Measurements from ENCODE around the gene PPFIA3. TPM values are rescaled to one million over a fixed set of nuclear protein-coding genes. Genes with fewer than 3 reads are reported as not detected.

PPFIA3 gene
- total and polyA plus RNA-seq, 2 donors (not counting 1 experiment from before 2014, with no cell fraction given), result 2.1 to 3.4 TPM

- TF ChIP-seq EZH2 (IDR thresholded peaks at IDR 0.05; ENCODE audit: borderline replicate concordance, insufficient read depth, low read depth, low read length, poor library complexity, severe bottlenecking), result no peak
- TF ChIP-seq, protein P1, sequence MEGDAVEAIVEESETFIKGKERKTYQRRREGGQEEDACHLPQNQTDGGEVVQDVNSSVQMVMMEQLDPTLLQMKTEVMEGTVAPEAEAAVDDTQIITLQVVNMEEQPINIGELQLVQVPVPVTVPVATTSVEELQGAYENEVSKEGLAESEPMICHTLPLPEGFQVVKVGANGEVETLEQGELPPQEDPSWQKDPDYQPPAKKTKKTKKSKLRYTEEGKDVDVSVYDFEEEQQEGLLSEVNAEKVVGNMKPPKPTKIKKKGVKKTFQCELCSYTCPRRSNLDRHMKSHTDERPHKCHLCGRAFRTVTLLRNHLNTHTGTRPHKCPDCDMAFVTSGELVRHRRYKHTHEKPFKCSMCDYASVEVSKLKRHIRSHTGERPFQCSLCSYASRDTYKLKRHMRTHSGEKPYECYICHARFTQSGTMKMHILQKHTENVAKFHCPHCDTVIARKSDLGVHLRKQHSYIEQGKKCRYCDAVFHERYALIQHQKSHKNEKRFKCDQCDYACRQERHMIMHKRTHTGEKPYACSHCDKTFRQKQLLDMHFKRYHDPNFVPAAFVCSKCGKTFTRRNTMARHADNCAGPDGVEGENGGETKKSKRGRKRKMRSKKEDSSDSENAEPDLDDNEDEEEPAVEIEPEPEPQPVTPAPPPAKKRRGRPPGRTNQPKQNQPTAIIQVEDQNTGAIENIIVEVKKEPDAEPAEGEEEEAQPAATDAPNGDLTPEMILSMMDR (IDR thresholded peaks at IDR 0.05), result no peak
- Mint-ChIP-seq H3K4me1 (peaks cover 22% of the 10 kb centered on the region), H3K27ac (no peak overlapping the region), H3K4me3 (no peak overlapping the region), H3K9me3 (ENCODE audit: insufficient read depth) (no peaks in the 10 kb centered on the region), H3K27me3 (peaks cover 20% of the 10 kb centered on the region)
- no peak overlapping the region for H3K4me3 ChIP-seq (ENCODE audit: control extremely low read depth in 1 of 5, extremely low read depth in 1 of 5, insufficient read depth in 1 of 5, low read depth in 2 of 5, low read length in 4 of 5)
- H4K20me1 ChIP-seq (ENCODE audit: control insufficient read depth, insufficient read depth, low read length, poor library complexity, severe bottlenecking), result no peaks in the 10 kb centered on the region
- CTCF ChIA-PET, result interaction anchor here (1.2 to 1.6 kb wide), 3 partner anchors 16 to 33 kb away, joined by 3 to 6 read pairs (median 4); partner anchors contain the start of gene LIN7B
- no peak overlapping the region for H3K9ac ChIP-seq (ENCODE audit: low read length)
- intact Hi-C loops (cut with micrococcal nuclease), result no loop called here
- no peak overlapping the region for H2AFZ ChIP-seq (ENCODE audit: insufficient read depth, low read depth, low read length, poor library complexity, severe bottlenecking)
- no peaks in the 10 kb centered on the region for H3K36me3 ChIP-seq (replicated peaks in 1 of 2; ENCODE audit: control extremely low read depth in 1 of 2, control insufficient read depth in 1 of 2, extremely low read depth in 1 of 2, insufficient read depth in 2 of 2, low read length in 1 of 2)
- peaks cover 0 to 18% (median 7%) of the 10 kb centered on the region in 4 experiments for H3K27me3 ChIP-seq (replicated peaks in 1 of 4; ENCODE audit: control extremely low read depth in 1 of 4, control insufficient read depth in 3 of 4, insufficient read depth in 4 of 4, low read length in 3 of 4)
- WGBS (ENCODE audit: insufficient coverage), result 97% methylated on average over 23 of the region's 24 CpGs
- peaks cover 15 to 24% of the 10 kb centered on the region in 2 donors for H3K4me1 ChIP-seq (ENCODE audit: control insufficient read depth in 2 of 2, insufficient read depth in 2 of 2, low read length in 2 of 2)
- no peaks in the 10 kb centered on the region for H3K79me2 ChIP-seq (ENCODE audit: control insufficient read depth, insufficient read depth, low read length)
- DNase-seq (peak; percentile 18), ATAC-seq (ENCODE audit: low read depth) (no peak)
- no peak overlapping the region for H3K27ac ChIP-seq (ENCODE audit: low read length in 2 of 2)
- H3K4me2 ChIP-seq (replicated peaks; ENCODE audit: low read depth, low read length, poor library complexity, severe bottlenecking), result no peak overlapping the region
- POLR2A ChIA-PET, result interaction anchor here (0.6 kb wide), 1 partner anchor 77 kb away, joined by 7 read pairs; no protein-coding TSS in a partner anchor
- H3K9me3 ChIP-seq (ENCODE audit: control extremely low read depth in 1 of 3, control insufficient read depth in 2 of 3, insufficient read depth in 1 of 3, low read length in 2 of 3), result peaks cover 0 to 32% (median 2%) of the 10 kb centered on the region in 3 donors
These were observed 11.0 kb downstream of the PPFIA3 start for GRCh38 chr19:49130325-49130724.

DNA sequence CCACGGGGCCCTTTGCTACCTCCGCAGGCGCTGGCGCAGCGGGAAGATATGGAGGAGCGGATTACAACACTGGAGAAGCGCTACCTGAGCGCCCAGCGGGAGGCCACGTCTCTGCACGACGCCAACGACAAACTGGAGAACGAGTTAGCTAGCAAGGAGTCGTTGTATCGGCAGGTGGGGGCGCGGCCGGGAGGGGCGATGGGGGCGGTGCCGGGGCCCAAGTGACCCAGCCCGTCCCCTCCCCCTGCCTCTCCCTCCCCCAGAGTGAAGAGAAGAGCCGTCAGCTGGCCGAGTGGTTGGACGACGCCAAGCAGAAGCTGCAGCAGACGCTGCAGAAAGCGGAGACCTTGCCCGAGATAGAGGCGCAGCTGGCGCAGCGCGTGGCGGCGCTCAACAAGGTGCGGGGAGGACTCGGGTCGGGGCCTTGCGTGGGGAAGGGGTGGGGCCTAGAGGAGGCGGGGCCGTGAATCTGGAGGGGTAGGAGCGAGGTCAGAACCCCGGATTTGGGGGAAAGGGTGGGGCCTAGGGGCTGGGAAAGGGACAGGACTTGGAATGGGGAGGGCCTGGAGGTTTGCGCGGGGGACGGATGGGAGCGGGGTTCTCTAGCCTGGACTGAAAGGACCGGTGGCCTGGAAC is 13.7 kb downstream of the PPFIA3 start:
- Histone ChIP-seq H2AFZ (ENCODE audit: insufficient read depth, low read depth, low read length, poor library complexity, severe bottlenecking) (peak overlapping the region; percentile 36), H3K79me2 (ENCODE audit: control insufficient read depth, insufficient read depth, low read length) (no peaks in the 10 kb centered on the region), H3K9me3 (ENCODE audit: control extremely low read depth in 1 of 3, control insufficient read depth in 2 of 3, insufficient read depth in 1 of 3, low read length in 2 of 3) (peaks cover 0 to 40% (median 2%) of the 10 kb centered on the region in 3 donors), H3K27me3 (replicated peaks in 1 of 4; ENCODE audit: control extremely low read depth in 1 of 4, control insufficient read depth in 3 of 4, insufficient read depth in 4 of 4, low read length in 3 of 4) (peaks cover 0 to 35% (median 7%) of the 10 kb centered on the region in 4 experiments), H3K4me1 (ENCODE audit: control insufficient read depth in 2 of 2, insufficient read depth in 2 of 2, low read length in 2 of 2) (peaks cover 11 to 18% of the 10 kb centered on the region in 2 donors), H4K20me1 (ENCODE audit: control insufficient read depth, insufficient read depth, low read length, poor library complexity, severe bottlenecking) (no peaks in the 10 kb centered on the region), H3K9ac (ENCODE audit: low read length) (no peak overlapping the region), H3K4me2 (replicated peaks; ENCODE audit: low read depth, low read length, poor library complexity, severe bottlenecking) (peak overlapping the region; percentile 66), H3K36me3 (replicated peaks in 1 of 2; ENCODE audit: control extremely low read depth in 1 of 2, control insufficient read depth in 1 of 2, extremely low read depth in 1 of 2, insufficient read depth in 2 of 2, low read length in 1 of 2) (no peaks in the 10 kb centered on the region), H3K4me3 (ENCODE audit: control extremely low read depth in 1 of 5, extremely low read depth in 1 of 5, insufficient read depth in 1 of 5, low read depth in 2 of 5, low read length in 4 of 5) (peak overlapping the region in 2 of 5 experiments; percentile 25 to 43), H3K27ac (ENCODE audit: low read length in 2 of 2) (no peak overlapping the region)
- peaks cover 18% of the 10 kb centered on the region for H3K4me1 Mint-ChIP-seq
- peak; percentile 8 for ATAC-seq (ENCODE audit: low read depth)
- peaks cover 36% of the 10 kb centered on the region for H3K27me3 Mint-ChIP-seq
- intact Hi-C loops (cut with micrococcal nuclease), result no loop called here
- H3K9me3 Mint-ChIP-seq (ENCODE audit: insufficient read depth), result no peaks in the 10 kb centered on the region
- DNase-seq, result peak; percentile 29
- TF ChIP-seq, protein P1 (IDR thresholded peaks at IDR 0.05), result no peak
- no peak for TF ChIP-seq EZH2 (IDR thresholded peaks at IDR 0.05; ENCODE audit: borderline replicate concordance, insufficient read depth, low read depth, low read length, poor library complexity, severe bottlenecking)
- ChIA-PET POLR2A (interaction anchor here (0.7 kb wide), 1 partner anchor 1752 kb away, joined by 4 read pairs; no protein-coding TSS in a partner anchor), CTCF (interaction anchor here (0.5 to 1.6 kb wide), 4 partner anchors 14 to 51 kb away, joined by 3 to 4 read pairs (median 4); partner anchors contain the start of gene LIN7B)
- WGBS (ENCODE audit: insufficient coverage), result 38% methylated on average over 33 of the region's 49 CpGs
- H3K27ac Mint-ChIP-seq, result no peak overlapping the region
- H3K4me3 Mint-ChIP-seq, result peak overlapping the region; percentile 56
